Psoas muscle (tissue), 8 donors: Measurements from ENCODE around the gene WDR3. TPM values are rescaled to one million over a fixed set of nuclear protein-coding genes. Genes with fewer than 3 reads are reported as not detected.
"Not testable (repeated sequence)": the region's sequence is repeated elsewhere in the genome, so short reads cannot be mapped to it uniquely, and the experiment has no call there.

Source experiments
- ATAC-seq, 4 donors: fragments of 200-7000 bp; cut with Tn5 transposase; one replicate each; pipeline ENCODE4 v1.9.1; 2020; ENCODE audit warnings: moderate library complexity in 3 of 4, mild to moderate bottlenecking in 2 of 4
- DNase-seq, 2 donors: peaks; one replicate each; pipeline ENCODE4 v3.0.0-alpha.2; 2020
- H3K27ac ChIP-seq: fragments of 200-600 bp; one replicate; pipeline ENCODE4 v1.8.0; 2022
- H3K27me3 ChIP-seq, 3 donors: fragments of 200-600 bp in 1 of 3; one replicate each; pipeline versions ENCODE4 v1.6.1 to v1.8.0; 2013 to 2022; ENCODE audit warnings: low read length in 2 of 3, mild to moderate bottlenecking in 2 of 3, moderate library complexity in 1 of 3; ENCODE audit not compliant: insufficient read depth in 3 of 3
- H3K36me3 ChIP-seq, 2 donors: fragments of 200-600 bp in 1 of 2; one replicate each; pipeline versions ENCODE4 v1.6.1 to v1.8.0; 2013 to 2022; ENCODE audit warnings: low read depth in 1 of 2, mild to moderate bottlenecking in 1 of 2, moderate library complexity in 1 of 2; ENCODE audit not compliant: insufficient read depth in 1 of 2
- H3K4me1 ChIP-seq: fragments of 200-600 bp; one replicate; pipeline ENCODE4 v1.8.0; 2022
- H3K4me3 ChIP-seq: fragments of 200-600 bp; one replicate; pipeline ENCODE4 v1.8.0; 2022; ENCODE audit warnings: mild to moderate bottlenecking
- H3K9me3 ChIP-seq: fragments of 200-600 bp; one replicate; pipeline ENCODE4 v1.8.0; 2022
- CTCF ChIP-seq: fragments of 200-600 bp; IDR thresholded peaks from one replicate; pipeline ENCODE4 v1.8.0; 2022; ENCODE audit warnings: antibody characterized with exemption
- WGBS, 3 donors: extraction: QIAGEN DNeasy Blood & Tissue Kit; methylation state at CpG; one replicate each; pipeline versions ENCODE4 v1.1.6 to v1.1.7; 2013; 5-methylcytosine and 5-hydroxymethylcytosine counted together
- intact Hi-C, 2 donors: fragments of 100-400 bp; cut with DNase I; formaldehyde crosslinking; loops; one replicate each; pipeline versions ENCODE4 v1.11.0 to v1.14.2; 2022
- polyA plus RNA-seq, 3 donors: library from polyadenylated mRNA; stranded (reverse); fragments of 200-250 nt; gene quantifications; one replicate each; pipeline ENCODE4 v1.2.3, GENCODE V29; 2013
- total RNA-seq, 4 donors: library from RNA; stranded (reverse); fragmentation: NEBNext Ultra II Directional in 2 of 4; extraction: Animal tissue kit (Norgen Biotek cat#: 25700) in 2 of 4; gene quantifications; one replicate each; pipeline versions ENCODE4 v1.2.1 to v1.2.4, GENCODE V29; 2021 to 2023
- donor health status: healthy with polysubstance abuse.
- donor health status: DM: no; HTN: no; CAD: no; lungs with moderate emphysema.
- donor health status: Bipolar disorder and iron deficiency.
- donor health status: healthy.
- donor health status: DM: yes; HTN: yes; CAD: no.
- donor health status: DM: no; HTN: no; CAD: no.
- donor health status: DM: no; HTN: no; CAD: no.
- donor health status: DM: yes; HTN: yes; CAD: no.

Gene WDR3
- total and polyA plus RNA-seq, 7 donors = 6.5 to 40.3 (median 23.3) TPM

GRCh38 chr1:117919376-117919775, 10.2 kb upstream of the WDR3 start:
- Histone ChIP-seq H3K36me3 (peaks cover 0 to 59% of the 10 kb centered on the region in 2 donors), H3K4me1 (no peaks in the 10 kb centered on the region), H3K27me3 (no peaks in the 10 kb centered on the region), H3K27ac (no peak overlapping the region), H3K4me3 (no peak overlapping the region), H3K9me3 (no peaks in the 10 kb centered on the region)
- intact Hi-C loops = no loop called here
- no peak for TF ChIP-seq CTCF
- no peak for DNase-seq
- no peak for ATAC-seq

- ATAC-seq (no peak), DNase-seq (no peak)
- 95 to 98% (median 97%) methylated on average over 2 of the region's 2 CpGs for WGBS, 3 donors
- H3K4me3 ChIP-seq = no peak overlapping the region
- no peak for TF ChIP-seq CTCF
- H3K27ac ChIP-seq = no peak overlapping the region
- intact Hi-C loops = no loop called here
- H3K9me3 ChIP-seq = no peaks in the 10 kb centered on the region
- H3K36me3 ChIP-seq = peaks cover 0 to 33% of the 10 kb centered on the region in 2 donors
- H3K4me1 ChIP-seq = no peaks in the 10 kb centered on the region
- H3K27me3 ChIP-seq = no peaks in the 10 kb centered on the region
Measured at GRCh38 chr1:117921991-117922390, 7.5 kb upstream of the WDR3 start.

- H3K4me1 ChIP-seq, intact Hi-C loops, H3K27me3 ChIP-seq, DNase-seq, ATAC-seq, H3K9me3 ChIP-seq, H3K27ac ChIP-seq, H3K4me3 ChIP-seq: not testable (repeated sequence)
- 90 to 92% (median 92%) methylated on average over 7 of the region's 7 CpGs for WGBS, 3 donors
- H3K36me3 ChIP-seq = peaks cover 0 to 25% of the 10 kb centered on the region in 2 donors
Measured at GRCh38 chr1:117922717-117923116, 6.8 kb upstream of the WDR3 start.

- intact Hi-C loops = no loop called here
- TF ChIP-seq CTCF = no peak
- 87 to 89% (median 89%) methylated on average over 3 of the region's 3 CpGs for WGBS, 3 donors
- no peak for ATAC-seq
- H3K27ac ChIP-seq = no peak overlapping the region
- no peaks in the 10 kb centered on the region for H3K27me3 ChIP-seq
- DNase-seq = no peak
- H3K4me1 ChIP-seq = peaks cover 22% of the 10 kb centered on the region
- H3K36me3 ChIP-seq = no peaks in the 10 kb centered on the region
- no peaks in the 10 kb centered on the region for H3K9me3 ChIP-seq
- H3K4me3 ChIP-seq = no peak overlapping the region
Measured at GRCh38 chr1:117925981-117926380, 3.6 kb upstream of the WDR3 start.

GRCh38 chr1:117928881-117929342, 627 bp upstream of the WDR3 start:
- DNase-seq (peak; percentile 57 to 69), ATAC-seq (peak; percentile 69 to 76 (median 70))
- peaks cover 0 to 8% of the 10 kb centered on the region in 2 donors for H3K36me3 ChIP-seq
- peaks cover 38% of the 10 kb centered on the region for H3K4me1 ChIP-seq
- no peak for TF ChIP-seq CTCF
- H3K27me3 ChIP-seq = no peaks in the 10 kb centered on the region
- peak overlapping the region; percentile 91 for H3K27ac ChIP-seq
- H3K4me3 ChIP-seq = peak overlapping the region; percentile 84
- H3K9me3 ChIP-seq = no peaks in the 10 kb centered on the region
- WGBS, 3 donors = 0% methylated on average over 19 to 24 of the region's 24 CpGs
- intact Hi-C loops = no loop called here
